HL-60 (cell line): ENCODE data around the gene FBN2.

Source experiments
- DNase-seq, 2 experiments: peaks; one replicate each; pipeline ENCODE4 v3.0.0-alpha.2; 2010 to 2020; ENCODE audit warnings: low read depth in 1 of 2, low spot score in 1 of 2
- H3K27ac ChIP-seq: fragments of 250-450 bp; sonication (Bioruptor Pico); replicated peaks from 2 replicates; pipeline ENCODE4 v1.5.1; 2020; ENCODE audit warnings: mild to moderate bottlenecking, moderate library complexity
- H3K27me3 ChIP-seq: fragments of 250-450 bp; sonication (Bioruptor Pico); 2 replicates; pipeline ENCODE4 v1.5.1; 2021; ENCODE audit warnings: mild to moderate bottlenecking, moderate library complexity; ENCODE audit not compliant: insufficient read depth, poor library complexity, severe bottlenecking
- H3K4me3 ChIP-seq: replicated peaks from 2 replicates; pipeline ENCODE4 v1.5.1; 2011; ENCODE audit warnings: mild to moderate bottlenecking, control low read depth, low read length; ENCODE audit not compliant: insufficient read depth
- CTCF ChIP-seq: IDR thresholded peaks from one replicate; pipeline ENCODE4 v1.5.1; 2011; ENCODE audit warnings: low read length, control low read depth, inconsistent platforms; ENCODE audit not compliant: insufficient read depth
- GABPA ChIP-seq: IDR thresholded peaks from 2 replicates; pipeline ENCODE4 v1.6.1; 2012; ENCODE audit warnings: low read depth
- POLR2AphosphoS5 ChIP-seq: IDR thresholded peaks from 2 replicates; pipeline ENCODE4 v1.6.1; 2012; ENCODE audit warnings: low read depth
- REST ChIP-seq: IDR thresholded peaks from 2 replicates; pipeline ENCODE4 v1.6.1; 2012; ENCODE audit warnings: low read depth; ENCODE audit not compliant: insufficient replicate concordance
- SPI1 ChIP-seq: IDR thresholded peaks from 2 replicates; pipeline ENCODE4 v1.6.1; 2012; ENCODE audit warnings: low read depth, mild to moderate bottlenecking, borderline replicate concordance

Gene FBN2

GRCh38 chr5:128290152-128290858 lies 247.7 kb downstream of the FBN2 start:
- no peak overlapping the region for H3K27ac ChIP-seq
- no peak for DNase-seq
- H3K27me3 ChIP-seq, result no peaks in the 10 kb centered on the region
- TF ChIP-seq REST, result no peak
- TF ChIP-seq CTCF, result no peak
- TF ChIP-seq SPI1, result no peak
- TF ChIP-seq POLR2AphosphoS5, result no peak
- TF ChIP-seq GABPA, result no peak
- H3K4me3 ChIP-seq, result no peak overlapping the region

- TF ChIP-seq CTCF (no peak), REST (no peak), POLR2AphosphoS5 (no peak), SPI1 (no peak), GABPA (no peak)
- Histone ChIP-seq H3K4me3 (no peak overlapping the region), H3K27me3 (no peaks in the 10 kb centered on the region), H3K27ac (no peak overlapping the region)
- no peak for DNase-seq
Observed at GRCh38 chr5:128287740-128288139, 250.3 kb downstream of the FBN2 start.

GRCh38 chr5:128284236-128284635 lies 253.8 kb downstream of the FBN2 start:
- Histone ChIP-seq H3K27me3 (no peaks in the 10 kb centered on the region), H3K27ac (no peak overlapping the region), H3K4me3 (no peak overlapping the region)
- no peak for DNase-seq
- TF ChIP-seq CTCF (no peak), POLR2AphosphoS5 (no peak), SPI1 (no peak), GABPA (no peak)

GRCh38 chr5:128279345-128279744 lies 258.7 kb downstream of the FBN2 start:
- H3K4me3 ChIP-seq, result no peak overlapping the region
- DNase-seq, result no peak
- no peak overlapping the region for H3K27ac ChIP-seq
- no peaks in the 10 kb centered on the region for H3K27me3 ChIP-seq
- TF ChIP-seq SPI1 (no peak), REST (no peak), POLR2AphosphoS5 (no peak), CTCF (no peak)
